K562 (cell line): Measurements from ENCODE around the gene PRICKLE4. TPM values are rescaled to one million over a fixed set of nuclear protein-coding genes. Genes with fewer than 3 reads are reported as not detected.
A peak's percentile ranks its signal among the peaks of the same experiment; 100 is the strongest.

Experiments
- BMI1 ChIP-seq: fragments of 150-350 bp; IDR thresholded peaks from 2 replicates; pipeline ENCODE4 v1.6.1; 2014; ENCODE audit warnings: low read length
- C11orf30 ChIP-seq: fragments of 450-650 bp; IDR thresholded peaks from 2 replicates; pipeline ENCODE4 v1.6.1; 2016; ENCODE audit warnings: low read depth, mild to moderate bottlenecking
- CBFA2T2 ChIP-seq: fragments of 450-650 bp; conservative IDR thresholded peaks from 2 replicates; pipeline ENCODE4 v1.6.1; 2017; ENCODE audit warnings: mild to moderate bottlenecking
- CCAR2 ChIP-seq: fragments of 200-400 bp; formaldehyde crosslinking; IDR thresholded peaks from 2 replicates; pipeline ENCODE4 v1.6.1; 2017; ENCODE audit warnings: mild to moderate bottlenecking, low read depth, low read length
- DMBX1 ChIP-seq: fragments of 250-450 bp; sonication (Bioruptor Pico); IDR thresholded peaks from 2 replicates; pipeline ENCODE4 v1.8.0; 2022; ENCODE audit warnings: inconsistent platforms, mild to moderate bottlenecking, moderate library complexity, borderline replicate concordance
- ELK1 ChIP-seq: sonication (generic); formaldehyde crosslinking; IDR thresholded peaks from 2 replicates; pipeline ENCODE4 v1.8.1; 2022; ENCODE audit warnings: missing genetic modification reagents
- EZH2 ChIP-seq: IDR thresholded peaks from 2 replicates; pipeline ENCODE4 v1.6.1; 2012; ENCODE audit warnings: low read depth, mild to moderate bottlenecking, inconsistent platforms, low read length, borderline replicate concordance
- HNRNPUL1 ChIP-seq: fragments of 200-400 bp; formaldehyde crosslinking; IDR thresholded peaks from 2 replicates; pipeline ENCODE4 v1.6.1; 2017; ENCODE audit warnings: low read length
- HOXB6 ChIP-seq: fragments of 250-450 bp; sonication (Bioruptor Pico); IDR thresholded peaks from 2 replicates; pipeline ENCODE4 v1.5.1; 2022; ENCODE audit warnings: mild to moderate bottlenecking, borderline replicate concordance
- MAFG ChIP-seq: fragments of 450-650 bp; conservative IDR thresholded peaks from 2 replicates; pipeline ENCODE4 v1.6.1; 2016; ENCODE audit warnings: missing genetic modification characterization, missing compliant biosample characterization
- MED1 ChIP-seq: sonication (generic); formaldehyde crosslinking; IDR thresholded peaks from 2 replicates; pipeline ENCODE4 v1.8.1; 2023; ENCODE audit warnings: missing genetic modification reagents, borderline replicate concordance
- NFIX ChIP-seq: fragments of 250-450 bp; sonication (Bioruptor Pico); IDR thresholded peaks from 2 replicates; pipeline ENCODE4 v1.4.0; 2020; ENCODE audit warnings: low read depth, mild to moderate bottlenecking, moderate library complexity
- NFYB ChIP-seq: IDR thresholded peaks from 2 replicates; pipeline ENCODE4 v1.6.1; 2011; ENCODE audit warnings: mild to moderate bottlenecking, moderate library complexity; ENCODE audit not compliant: insufficient read length; ENCODE audit errors: extremely low read depth
- NR2C1 ChIP-seq, 2 experiments: fragments of 450-650 bp; IDR thresholded peaks; 2 replicates each; pipeline ENCODE4 v1.6.1; 2017; ENCODE audit warnings: mild to moderate bottlenecking in 2 of 2, antibody characterized with exemption in 1 of 2, inconsistent platforms in 1 of 2, missing compliant biosample characterization in 1 of 2, missing genetic modification characterization in 1 of 2
- NR3C1 ChIP-seq: sonication (generic); formaldehyde crosslinking; IDR thresholded peaks from 2 replicates; pipeline ENCODE4 v1.8.1; 2022; ENCODE audit warnings: missing genetic modification reagents
- NUFIP1 ChIP-seq: fragments of 450-650 bp; IDR thresholded peaks from 2 replicates; pipeline ENCODE4 v1.6.1; 2018; ENCODE audit not compliant: partially characterized antibody
- PCBP2 ChIP-seq: fragments of 200-400 bp; formaldehyde crosslinking; IDR thresholded peaks from 2 replicates; pipeline ENCODE4 v1.6.1; 2018; ENCODE audit warnings: low read length, low read depth, mild to moderate bottlenecking, moderate library complexity; ENCODE audit not compliant: poor library complexity, severe bottlenecking
- PHF21A ChIP-seq: fragments of 450-650 bp; IDR thresholded peaks from 2 replicates; pipeline ENCODE4 v1.6.1; 2017; ENCODE audit warnings: low read depth, borderline replicate concordance
- SETDB1 ChIP-seq: IDR thresholded peaks from one replicate; pipeline ENCODE4 v1.6.1; 2012; ENCODE audit warnings: low read length, control low read depth, inconsistent platforms
- SLC30A9 ChIP-seq: fragments of 250-450 bp; sonication (Bioruptor Pico); IDR thresholded peaks from 2 replicates; pipeline ENCODE4 v1.8.0; 2022; ENCODE audit warnings: mild to moderate bottlenecking, moderate library complexity
- STAT5B ChIP-seq: fragments of 250-450 bp; sonication (Bioruptor Pico); IDR thresholded peaks from 2 replicates; pipeline ENCODE4 v1.8.0; 2021; ENCODE audit warnings: mild to moderate bottlenecking, inconsistent platforms
- TBL1XR1 ChIP-seq, 2 experiments: IDR thresholded peaks; 2 replicates each; pipeline ENCODE4 v1.6.1; 2012; ENCODE audit warnings: improper control_type of control experiment in 2 of 2, low read length in 2 of 2, mild to moderate bottlenecking in 1 of 2
- ZC3H8 ChIP-seq: fragments of 450-650 bp; IDR thresholded peaks from 2 replicates; pipeline ENCODE4 v1.6.1; 2017
- ZFX ChIP-seq: sonication (generic); formaldehyde crosslinking; IDR thresholded peaks from 2 replicates; pipeline ENCODE4 v1.8.0; 2022; ENCODE audit warnings: mild to moderate bottlenecking, missing genetic modification reagents, moderate library complexity
- ZNF140 ChIP-seq: fragments of 250-450 bp; sonication (Bioruptor Pico); IDR thresholded peaks from 2 replicates; pipeline ENCODE4 v1.8.0; 2021; ENCODE audit warnings: moderate library complexity, mild to moderate bottlenecking, inconsistent platforms
- ZNF282 ChIP-seq: sonication (generic); formaldehyde crosslinking; IDR thresholded peaks from 2 replicates; pipeline ENCODE4 v1.8.1; 2023; ENCODE audit warnings: missing genetic modification reagents
- ZNF347 ChIP-seq: fragments of 450-650 bp; formaldehyde crosslinking; IDR thresholded peaks from 2 replicates; pipeline ENCODE4 v1.4.0; 2020; ENCODE audit warnings: low read depth, mild to moderate bottlenecking, moderate library complexity
- ZNF398 ChIP-seq: fragments of 250-450 bp; sonication (Bioruptor Pico); IDR thresholded peaks from 2 replicates; pipeline ENCODE4 v1.8.0; 2021; ENCODE audit warnings: moderate library complexity, mild to moderate bottlenecking, inconsistent platforms
- ZNF583 ChIP-seq: fragments of 250-450 bp; sonication (Bioruptor Pico); IDR thresholded peaks from 2 replicates; pipeline ENCODE4 v1.4.0; 2020
- ZSCAN29 ChIP-seq: fragments of 450-650 bp; IDR thresholded peaks from 2 replicates; pipeline ENCODE4 v1.6.1; 2017
- polyA plus RNA-seq, 8 experiments: library from polyadenylated mRNA; depleted of rRNA in 4 of 8; stranded (reverse) in 5 of 8; unstranded in 3 of 8; fragments of >200 nt; fragmentation: Nextera tagmentation in 2 of 8; fragmentation: Illumina TruSeq in 1 of 8; extraction: Ambion mirVana in 2 of 8; extraction: Trizol in 1 of 8; gene quantifications; 2 replicates each; pipeline versions ENCODE4 v1.2.1 to v1.2.3, GENCODE V29; 2011 to 2014; ENCODE audit warnings: inconsistent platforms in 1 of 8, missing spikeins in 1 of 8
- total RNA-seq, 7 experiments: library from RNA; depleted of rRNA in 6 of 7; stranded (reverse); fragments of >200 nt in 6 of 7; fragmentation: Illumina TruSeq in 2 of 7; extraction: Trizol in 2 of 7; gene quantifications; 2 replicates each; pipeline versions ENCODE4 v1.2.1 to v1.2.3, GENCODE V29; 2011 to 2021; ENCODE audit warnings: low replicate concordance in 1 of 7

Gene PRICKLE4
- total and polyA plus RNA-seq, 9 of the 15 experiments (the other 6 are each of a cell fraction or from before 2014, with no cell fraction given): 0.20 to 0.32 (median 0.27) TPM; not detected in 6

- no peak for TF ChIP-seq ZNF398 (CRISPR knock-in tag)
- no peak for TF ChIP-seq NFIX
- TF ChIP-seq ZSCAN29: no peak
- no peak for TF ChIP-seq EZH2
- peak; percentile 49; the same call in 1 of the 2 replicates for TF ChIP-seq ZFX
- TF ChIP-seq PHF21A: no peak
- TF ChIP-seq BMI1: no peak
- no peak for TF ChIP-seq SETDB1
- no peak for TF ChIP-seq NFYB
- TF ChIP-seq SLC30A9: no peak
- TF ChIP-seq STAT5B (CRISPR knock-in tag): no peak
- no peak for TF ChIP-seq ELK1 (CRISPR knock-in tag)
- TF ChIP-seq HOXB6 (CRISPR knock-in tag): no peak
- no peak for TF ChIP-seq ZNF347 (CRISPR knock-in tag)
- no peak for TF ChIP-seq PCBP2
- no peak for TF ChIP-seq HNRNPUL1
- TF ChIP-seq DMBX1 (CRISPR knock-in tag): no peak
- TF ChIP-seq MED1 (CRISPR knock-in tag): no peak
- peak; percentile 87 for TF ChIP-seq CBFA2T2
- TF ChIP-seq ZNF140 (CRISPR knock-in tag): no peak
- TF ChIP-seq NUFIP1: no peak
- TF ChIP-seq MAFG (tag): 0 out of 2 replicates have a peak, but pooled peaks have one; percentile 4
- TF ChIP-seq TBL1XR1 (IDR thresholded peaks at IDR 0.05; ENCODE audit: low read length in 2 of 2): peak in 1 of 2 experiments; percentile 55; a peak in 1 of 4 replicates
- no peak for TF ChIP-seq ZC3H8
- no peak for TF ChIP-seq ZNF282
- TF ChIP-seq NR3C1 (CRISPR knock-in tag): no peak
- no peak for TF ChIP-seq C11orf30
- TF ChIP-seq CCAR2: no peak
- TF ChIP-seq NR2C1 (IDR thresholded peaks at IDR 0.05): peak; percentile 75
- peak; percentile 70 for TF ChIP-seq NR2C1 (tag; IDR thresholded peaks at IDR 0.05)
- no peak for TF ChIP-seq ZNF583 (CRISPR knock-in tag)
Observed at GRCh38 chr6:41818271-41819054, 37.9 kb downstream of the PRICKLE4 start (continued).
